ENCODE measurements around the gene MATR3.

MATR3 gene

GRCh38 chr5:139360384-139360783, 66.8 kb downstream of the MATR3 start:
- DNase-seq, result no peak

- no peak for DNase-seq
These were observed 68.4 kb downstream of the MATR3 start for GRCh38 chr5:139361835-139362429.

DNA sequence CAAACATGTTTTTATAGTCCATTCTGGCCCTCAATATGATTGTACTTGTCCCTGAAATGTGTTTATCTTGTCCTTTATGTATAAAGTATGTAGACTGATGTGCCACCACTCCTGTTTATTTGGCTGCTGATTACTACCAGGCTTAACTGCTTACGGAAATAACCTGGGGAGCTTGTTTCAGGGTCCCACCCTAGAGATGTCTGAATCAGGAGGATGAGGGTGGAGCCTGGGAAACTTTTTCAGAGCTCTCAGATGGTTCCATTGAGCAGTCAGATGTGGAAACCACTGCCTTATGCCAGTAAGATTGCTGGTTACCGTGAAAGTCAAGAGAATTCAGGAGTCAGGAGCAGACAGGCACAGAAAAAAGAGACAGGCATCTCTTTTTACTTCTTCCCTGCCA, 70.4 kb downstream of the MATR3 start:
- DNase-seq, result no peak

- no peak for DNase-seq
These were observed 70.9 kb downstream of the MATR3 start for GRCh38 chr5:139364466-139364865.

GRCh38 chr5:139368613-139369012, 75.1 kb downstream of the MATR3 start:
- no peak for DNase-seq

DNA sequence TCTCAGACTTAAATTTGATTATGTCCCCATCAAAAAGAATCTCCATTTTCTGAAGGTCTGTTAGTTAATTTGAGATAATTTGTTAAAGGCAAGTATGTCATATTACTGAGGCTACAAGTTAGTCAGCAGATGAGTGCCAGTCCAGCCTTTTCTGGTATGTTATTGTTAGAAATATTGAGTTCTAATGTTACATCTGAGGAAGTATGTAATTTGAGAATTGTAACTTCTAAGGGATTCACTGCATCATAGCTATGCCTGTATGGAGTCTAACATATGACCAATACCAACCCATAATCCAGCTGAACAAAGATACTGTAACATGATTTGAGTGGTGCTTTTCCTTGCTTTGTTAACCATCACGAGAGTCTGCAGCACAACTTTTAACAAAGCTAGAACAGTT, 75.6 kb downstream of the MATR3 start:
- DNase-seq, result no peak

- DNase-seq, result no peak
These were observed 78.2 kb downstream of the MATR3 start for GRCh38 chr5:139371482-139372435.

- DNase-seq, result no peak
These were observed 81.4 kb downstream of the MATR3 start for GRCh38 chr5:139374909-139375308.

- no peak for DNase-seq
These were observed 82.8 kb downstream of the MATR3 start for GRCh38 chr5:139376364-139376763.

DNA sequence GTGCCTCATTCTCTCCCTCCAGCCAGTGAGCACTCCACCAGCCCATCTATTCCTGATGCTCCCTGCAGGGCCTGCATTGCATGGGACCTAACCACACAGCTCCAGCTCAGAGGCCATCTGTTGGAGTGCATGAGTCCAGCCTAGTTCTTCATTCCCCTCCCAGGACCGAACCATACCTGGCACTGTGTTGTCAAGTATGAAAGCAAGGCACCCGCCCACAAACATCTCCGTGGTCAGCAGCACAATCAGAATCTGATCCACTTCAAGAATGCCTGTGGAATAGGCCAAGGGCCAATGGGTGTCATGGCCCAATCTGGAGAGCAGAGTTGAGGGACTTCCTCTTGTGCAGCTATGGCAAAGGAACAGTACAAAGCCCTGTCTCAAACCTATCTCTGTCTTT, 83.7 kb downstream of the MATR3 start:
- DNase-seq, result no peak

GRCh38 chr5:139378101-139378825, 84.7 kb downstream of the MATR3 start:
- DNase-seq, result no peak

- no peak for DNase-seq
These were observed 85.4 kb downstream of the MATR3 start for GRCh38 chr5:139378941-139379361.

- DNase-seq, result no peak
These were observed 86.3 kb downstream of the MATR3 start for GRCh38 chr5:139379626-139380449.
